GM20000 (cell line): Measurements from ENCODE around the gene CPS1.
A peak's percentile ranks its signal among the peaks of the same experiment; 100 is the strongest.

ENCODE experiments used
- DNase-seq: peaks from one replicate; pipeline ENCODE4 v3.0.0; 2012; ENCODE audit warnings: low spot score
- CTCF ChIP-seq: IDR thresholded peaks from 2 replicates; pipeline ENCODE4 v1.5.1; 2012; ENCODE audit warnings: mild to moderate bottlenecking, control low read depth; ENCODE audit errors: extremely low read depth, missing control alignments

Gene CPS1

GRCh38 chr2:210577263-210578071, 21.1 kb downstream of the CPS1 start:
- peak; percentile 47 for DNase-seq

GRCh38 chr2:210584834-210585233, 28.4 kb downstream of the CPS1 start:
- no peak for DNase-seq
- TF ChIP-seq CTCF: no peak

More at GRCh38 chr2:210577263-210578071, 21.1 kb downstream of the CPS1 start:
- peak; percentile 81 for TF ChIP-seq CTCF

- TF ChIP-seq CTCF: no peak
- no peak for DNase-seq
Observed at GRCh38 chr2:210586381-210586780, 30.0 kb downstream of the CPS1 start.

- TF ChIP-seq CTCF: no peak
- no peak for DNase-seq
Observed at GRCh38 chr2:210591663-210592062, 35.3 kb downstream of the CPS1 start.

- TF ChIP-seq CTCF: no peak
- no peak for DNase-seq
Observed at GRCh38 chr2:210592726-210593125, 36.3 kb downstream of the CPS1 start.

- DNase-seq: no peak
- TF ChIP-seq CTCF: no peak
Observed at GRCh38 chr2:210593166-210593565, 36.8 kb downstream of the CPS1 start.

GRCh38 chr2:210598219-210598618, 41.8 kb downstream of the CPS1 start:
- TF ChIP-seq CTCF: no peak
- no peak for DNase-seq
